HepG2 (cell line): ENCODE data around the gene LRRC73. TPM values are rescaled to one million over a fixed set of nuclear protein-coding genes. Genes with fewer than 3 reads are reported as not detected.
A peak's percentile ranks its signal among the peaks of the same experiment; 100 is the strongest.

Experiments
- ATAC-seq: fragments of 200-7000 bp; cut with Tn5 transposase; 3 replicates; pipeline ENCODE4 v1.9.1; 2020; ENCODE audit warnings: mild to moderate bottlenecking, moderate library complexity
- BruUV-seq: library from RNA; stranded (reverse); fragments of 400-500 nt; replicated peaks from 2 replicates; lab custom pipeline; 2021; lab: Mats Ljungman, UMichigan
- CTCF ChIA-PET: fragments of 300-600 bp; formaldehyde crosslinking; extraction: SDS; loops from one replicate; lab custom pipeline; 2021; ENCODE audit warnings: low total read pairs, inconsistent platforms, low intra/inter-chr PET ratio; lab: Yijun Ruan, JAX
- POLR2A ChIA-PET: fragments of 350-600 bp; sonication (Branson Sonifier 250); formaldehyde crosslinking; loops from one replicate; lab custom pipeline; 2020; ENCODE audit warnings: antibody characterized with exemption, inconsistent platforms; lab: Yijun Ruan, JAX
- DNase-seq: peaks from one replicate; pipeline ENCODE4 v3.0.0-alpha.2; 2015; ENCODE audit warnings: low spot score
- FAIRE-seq: peaks from 3 replicates; lab custom pipeline; 2011; peaks lifted over from hg19 to GRCh38; lab: Jason Lieb, UNC
- H2AFZ ChIP-seq: one replicate; pipeline ENCODE4 v1.6.1; 2011; ENCODE audit warnings: low read length, inconsistent platforms
- H3K27ac ChIP-seq: fragments of 300-600 bp; 3 replicates; pipeline ENCODE4 v1.8.0; 2011; ENCODE audit warnings: mixed run types, mild to moderate bottlenecking, mixed read lengths, low read length, inconsistent platforms; ENCODE audit not compliant: insufficient read depth; ENCODE audit errors: extremely low read length
- H3K27me3 ChIP-seq, 2 experiments: fragments of 200-600 bp in 1 of 2; 2 replicates in 1 of 2; 3 replicates in 1 of 2; pipeline versions ENCODE4 v1.6.0 to v1.8.0; 2011; ENCODE audit warnings: low read length in 2 of 2, mild to moderate bottlenecking in 2 of 2, moderate library complexity in 2 of 2, inconsistent platforms in 1 of 2; ENCODE audit not compliant: insufficient read depth in 2 of 2, control insufficient read depth in 1 of 2
- H3K36me3 ChIP-seq, 2 experiments: fragments of 200-600 bp in 1 of 2; replicated peaks in 1 of 2; 2 replicates in 1 of 2; 3 replicates in 1 of 2; pipeline versions ENCODE4 v1.5.1 to v1.8.0; 2011; ENCODE audit warnings: low read length in 2 of 2, inconsistent platforms in 1 of 2; ENCODE audit not compliant: insufficient read depth in 2 of 2, control insufficient read depth in 1 of 2
- H3K4me1 ChIP-seq: 2 replicates; pipeline ENCODE4 v1.5.1; 2012; ENCODE audit warnings: low read length, inconsistent platforms; ENCODE audit not compliant: insufficient read depth
- H3K4me2 ChIP-seq: 2 replicates; pipeline ENCODE4 v1.6.0; 2011; ENCODE audit warnings: low read depth, low read length, inconsistent platforms
- H3K4me3 ChIP-seq, 3 experiments: fragments of 200-600 bp in 1 of 3; sonication (generic), shearing (Covaris generic) in 1 of 3; replicated peaks in 1 of 3; 2 replicates each; pipeline ENCODE4 v1.5.1; 2011 to 2016; ENCODE audit warnings: low read length in 3 of 3, inconsistent platforms in 2 of 3, low read depth in 2 of 3, mild to moderate bottlenecking in 2 of 3, control low read depth in 1 of 3, mixed read lengths in 1 of 3; ENCODE audit not compliant: insufficient read depth in 1 of 3
- H3K79me2 ChIP-seq: one replicate; pipeline ENCODE4 v1.6.1; 2011; ENCODE audit warnings: low read length, inconsistent platforms; ENCODE audit not compliant: insufficient read depth
- H3K9ac ChIP-seq: 2 replicates; pipeline ENCODE4 v1.6.0; 2011; ENCODE audit warnings: mild to moderate bottlenecking, low read depth, low read length, inconsistent platforms; ENCODE audit not compliant: insufficient read depth
- H3K9me3 ChIP-seq: 2 replicates; pipeline ENCODE4 v1.5.1; 2012; ENCODE audit warnings: mild to moderate bottlenecking, low read length
- H4K20me1 ChIP-seq: 2 replicates; pipeline ENCODE4 v1.6.0; 2011; ENCODE audit warnings: inconsistent platforms, mild to moderate bottlenecking, low read length, moderate library complexity; ENCODE audit not compliant: insufficient read depth
- ATAD3A ChIP-seq: sonication (generic); formaldehyde crosslinking; IDR thresholded peaks from 2 replicates; pipeline ENCODE4 v1.4.0; 2020; ENCODE audit warnings: missing genetic modification reagents
- JUN ChIP-seq: sonication (generic); formaldehyde crosslinking; IDR thresholded peaks from 2 replicates; pipeline ENCODE4 v1.4.0; 2020; ENCODE audit warnings: mild to moderate bottlenecking, missing genetic modification reagents
- KLF6 ChIP-seq: IDR thresholded peaks from 2 replicates; pipeline ENCODE4 v1.8.0; 2016; ENCODE audit warnings: missing biosample characterization, missing genetic modification reagents
- MAFG ChIP-seq: sonication (generic); formaldehyde crosslinking; IDR thresholded peaks from 2 replicates; pipeline ENCODE4 v1.5.1; 2020; ENCODE audit warnings: mild to moderate bottlenecking, missing genetic modification reagents
- PITX1 ChIP-seq: sonication (generic); formaldehyde crosslinking; IDR thresholded peaks from 2 replicates; pipeline ENCODE4 v1.5.1; 2020; ENCODE audit warnings: mild to moderate bottlenecking, missing genetic modification reagents
- SP140L ChIP-seq: sonication (generic); formaldehyde crosslinking; IDR thresholded peaks from 2 replicates; pipeline ENCODE4 v1.4.0; 2020; ENCODE audit warnings: missing genetic modification reagents, borderline replicate concordance
- YEATS4 ChIP-seq: sonication (generic); formaldehyde crosslinking; IDR thresholded peaks from 2 replicates; pipeline ENCODE4 v1.4.0; 2020; ENCODE audit warnings: missing genetic modification reagents, borderline replicate concordance
- ZNF263 ChIP-seq: sonication (generic); formaldehyde crosslinking; IDR thresholded peaks from 2 replicates; pipeline ENCODE4 v1.4.0; 2020; ENCODE audit warnings: missing genetic modification reagents
- WGBS: methylation state at CpG from one replicate; pipeline ENCODE4 v1.1.6; 2017; ENCODE audit warnings: low lambda C conversion rate; 5-methylcytosine and 5-hydroxymethylcytosine counted together
- in situ Hi-C: cut with HindIII; loops from 2 replicates; pipeline ENCODE4 v1.10.0; 2017; ENCODE audit warnings: low pct_unique_long_range_greater_than_20kb; ENCODE audit not compliant: extremely low pct_ligation_motif_present
- intact Hi-C: fragments of 100-400 bp; cut with micrococcal nuclease; formaldehyde crosslinking; loops from one replicate; pipeline ENCODE4 v1.10.0; 2022; ENCODE audit not compliant: unreplicated experiment
- polyA plus RNA-seq, 8 experiments: library from polyadenylated mRNA; depleted of rRNA in 3 of 8; stranded (reverse) in 7 of 8; unstranded in 1 of 8; fragments of >200 nt; fragmentation: Illumina TruSeq in 4 of 8; extraction: Trizol in 4 of 8; gene quantifications; 2 replicates each; pipeline versions ENCODE4 v1.2.1 to v1.2.3, GENCODE V29; 2011 to 2016; ENCODE audit warnings: low read depth in 4 of 8, missing spikeins in 1 of 8, mixed read lengths in 1 of 8; ENCODE audit not compliant: insufficient read depth in 1 of 8
- total RNA-seq, 5 experiments: library from RNA; depleted of rRNA; stranded (reverse); fragments of >200 nt; fragmentation: Illumina TruSeq; extraction: Trizol; gene quantifications; 2 replicates each; pipeline ENCODE4 v1.2.3, GENCODE V29; 2016; ENCODE audit warnings: low read depth in 1 of 5
- TF ChIP-seq, protein P1 (sequence below): sonication (generic); formaldehyde crosslinking; IDR thresholded peaks from 2 replicates; pipeline ENCODE4 v1.4.0; 2020; ENCODE audit warnings: missing genetic modification reagents

The LRRC73 gene
- total and polyA plus RNA-seq, 2 of the 13 experiments (the other 11 are each of a cell fraction or from before 2014, with no cell fraction given) = 0.11 to 0.12 TPM

DNA sequence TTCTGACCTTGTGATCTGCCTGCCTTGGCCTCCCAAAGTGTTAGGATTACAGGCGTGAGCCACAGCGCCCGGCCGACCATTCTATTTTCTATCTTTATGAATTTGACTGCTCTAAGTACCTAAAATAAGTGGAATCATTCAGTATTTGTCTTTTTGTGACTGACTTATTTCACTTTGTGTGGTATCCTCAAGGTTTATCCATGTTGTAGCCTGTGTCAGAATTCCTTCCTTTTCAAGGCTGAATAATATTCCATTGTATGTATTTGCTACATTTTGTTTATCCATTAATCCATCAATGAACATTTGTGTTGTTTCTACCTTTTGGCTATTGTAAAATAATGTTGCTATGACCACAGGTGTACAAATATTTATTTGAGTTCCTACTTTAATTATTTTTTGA lies 37.6 kb downstream of the LRRC73 start:
- BruUV-seq = no TSS peak
- no peak for FAIRE-seq
- no peak for TF ChIP-seq PITX1
- no peak for TF ChIP-seq ATAD3A (CRISPR knock-in tag)
- TF ChIP-seq YEATS4 (CRISPR knock-in tag) = no peak
- TF ChIP-seq KLF6 (CRISPR knock-in tag) = no peak
- TF ChIP-seq MAFG = no peak
- peaks cover 0 to 17% of the 10 kb centered on the region in 2 experiments; a peak in 2 of 5 replicates for H3K27me3 ChIP-seq
- no peak overlapping the region for H2AFZ ChIP-seq
- no peak overlapping the region for H3K4me2 ChIP-seq
- no peak overlapping the region for H3K9ac ChIP-seq
- POLR2A ChIA-PET = no interaction called here
- peaks cover 7% of the 10 kb centered on the region for H3K4me1 ChIP-seq
- in situ Hi-C loops = no loop called here
- no peak for DNase-seq
- no peak overlapping the region for H3K4me3 ChIP-seq
- no peaks in the 10 kb centered on the region for H4K20me1 ChIP-seq
- no peaks in the 10 kb centered on the region for H3K9me3 ChIP-seq
- H3K27ac ChIP-seq = no peak overlapping the region
- H3K79me2 ChIP-seq = no peaks in the 10 kb centered on the region
- intact Hi-C loops = no loop called here
- WGBS = 79% methylated on average over 4 of the region's 4 CpGs
- no peaks in the 10 kb centered on the region for H3K36me3 ChIP-seq
- CTCF ChIA-PET = no interaction called here
- no peak for ATAC-seq

DNA sequence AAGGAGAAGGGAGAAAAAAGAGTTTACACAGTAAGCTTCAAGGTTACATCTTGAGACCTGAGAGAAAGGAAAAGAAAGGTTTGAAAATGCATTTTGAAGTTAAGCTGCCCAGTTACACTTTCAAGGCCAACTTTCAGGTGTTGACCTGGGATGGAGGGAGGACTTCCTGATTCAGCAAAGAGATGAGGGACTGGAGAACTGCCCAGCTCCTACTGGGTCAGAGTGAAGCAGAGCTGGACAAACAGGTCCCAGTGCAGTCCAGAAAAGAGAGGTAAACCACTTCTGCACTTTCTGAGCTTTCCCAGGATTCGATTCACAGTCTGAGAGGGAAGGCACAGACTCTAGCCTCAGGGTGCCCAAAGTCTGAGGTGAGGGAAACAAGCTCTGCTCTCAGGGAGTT lies 38.7 kb downstream of the LRRC73 start:
- FAIRE-seq = no peak
- ChIA-PET CTCF (no interaction called here), POLR2A (interaction anchor here (1.3 kb wide), 1 partner anchor 34 kb away, joined by 4 read pairs; no protein-coding TSS in a partner anchor)
- 0% methylated on average over 1 of the region's 1 CpG for WGBS
- in situ Hi-C loops = no loop called here
- Histone ChIP-seq H3K4me1 (no peaks in the 10 kb centered on the region; the same call in 1 of the 2 replicates), H2AFZ (no peak overlapping the region), H3K27me3 (peaks cover 0 to 17% of the 10 kb centered on the region in 2 experiments; a peak in 2 of 5 replicates), H3K4me2 (no peak overlapping the region), H3K27ac (no peak overlapping the region), H3K79me2 (no peaks in the 10 kb centered on the region), H3K9ac (no peak overlapping the region), H3K9me3 (no peaks in the 10 kb centered on the region), H4K20me1 (no peaks in the 10 kb centered on the region), H3K36me3 (no peaks in the 10 kb centered on the region), H3K4me3 (no peak overlapping the region)
- DNase-seq = no peak
- 0 out of 3 replicates have a peak, but pooled peaks have one; percentile 16 for ATAC-seq
- intact Hi-C loops = no loop called here
- TF ChIP-seq ZNF263 (CRISPR knock-in tag) (peak; percentile 87), SP140L (CRISPR knock-in tag) (no peak), JUN (CRISPR knock-in tag) (no peak)
- TF ChIP-seq, protein P1, sequence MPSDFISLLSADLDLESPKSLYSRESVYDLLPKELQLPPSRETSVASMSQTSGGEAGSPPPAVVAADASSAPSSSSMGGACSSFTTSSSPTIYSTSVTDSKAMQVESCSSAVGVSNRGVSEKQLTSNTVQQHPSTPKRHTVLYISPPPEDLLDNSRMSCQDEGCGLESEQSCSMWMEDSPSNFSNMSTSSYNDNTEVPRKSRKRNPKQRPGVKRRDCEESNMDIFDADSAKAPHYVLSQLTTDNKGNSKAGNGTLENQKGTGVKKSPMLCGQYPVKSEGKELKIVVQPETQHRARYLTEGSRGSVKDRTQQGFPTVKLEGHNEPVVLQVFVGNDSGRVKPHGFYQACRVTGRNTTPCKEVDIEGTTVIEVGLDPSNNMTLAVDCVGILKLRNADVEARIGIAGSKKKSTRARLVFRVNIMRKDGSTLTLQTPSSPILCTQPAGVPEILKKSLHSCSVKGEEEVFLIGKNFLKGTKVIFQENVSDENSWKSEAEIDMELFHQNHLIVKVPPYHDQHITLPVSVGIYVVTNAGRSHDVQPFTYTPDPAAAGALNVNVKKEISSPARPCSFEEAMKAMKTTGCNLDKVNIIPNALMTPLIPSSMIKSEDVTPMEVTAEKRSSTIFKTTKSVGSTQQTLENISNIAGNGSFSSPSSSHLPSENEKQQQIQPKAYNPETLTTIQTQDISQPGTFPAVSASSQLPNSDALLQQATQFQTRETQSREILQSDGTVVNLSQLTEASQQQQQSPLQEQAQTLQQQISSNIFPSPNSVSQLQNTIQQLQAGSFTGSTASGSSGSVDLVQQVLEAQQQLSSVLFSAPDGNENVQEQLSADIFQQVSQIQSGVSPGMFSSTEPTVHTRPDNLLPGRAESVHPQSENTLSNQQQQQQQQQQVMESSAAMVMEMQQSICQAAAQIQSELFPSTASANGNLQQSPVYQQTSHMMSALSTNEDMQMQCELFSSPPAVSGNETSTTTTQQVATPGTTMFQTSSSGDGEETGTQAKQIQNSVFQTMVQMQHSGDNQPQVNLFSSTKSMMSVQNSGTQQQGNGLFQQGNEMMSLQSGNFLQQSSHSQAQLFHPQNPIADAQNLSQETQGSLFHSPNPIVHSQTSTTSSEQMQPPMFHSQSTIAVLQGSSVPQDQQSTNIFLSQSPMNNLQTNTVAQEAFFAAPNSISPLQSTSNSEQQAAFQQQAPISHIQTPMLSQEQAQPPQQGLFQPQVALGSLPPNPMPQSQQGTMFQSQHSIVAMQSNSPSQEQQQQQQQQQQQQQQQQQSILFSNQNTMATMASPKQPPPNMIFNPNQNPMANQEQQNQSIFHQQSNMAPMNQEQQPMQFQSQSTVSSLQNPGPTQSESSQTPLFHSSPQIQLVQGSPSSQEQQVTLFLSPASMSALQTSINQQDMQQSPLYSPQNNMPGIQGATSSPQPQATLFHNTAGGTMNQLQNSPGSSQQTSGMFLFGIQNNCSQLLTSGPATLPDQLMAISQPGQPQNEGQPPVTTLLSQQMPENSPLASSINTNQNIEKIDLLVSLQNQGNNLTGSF (CRISPR knock-in tag) = no peak
- BruUV-seq = no TSS peak
